Fibroblast of pulmonary artery (primary cell): Measurements from ENCODE around the gene EPO.

Experiments
- DNase-seq: peaks from one replicate; pipeline ENCODE4 v3.0.0-alpha.2; 2010; ENCODE audit warnings: low read depth
- H3K4me3 ChIP-seq: replicated peaks from 2 replicates; pipeline ENCODE4 v1.5.1; 2011; ENCODE audit warnings: low read depth, mild to moderate bottlenecking, control low read depth, low read length, moderate library complexity
- TF ChIP-seq, protein P1 (sequence below): IDR thresholded peaks from 2 replicates; pipeline ENCODE4 v1.5.1; 2011; ENCODE audit warnings: mild to moderate bottlenecking, control low read depth, low read length, inconsistent platforms; ENCODE audit errors: missing control alignments

EPO gene

DNA sequence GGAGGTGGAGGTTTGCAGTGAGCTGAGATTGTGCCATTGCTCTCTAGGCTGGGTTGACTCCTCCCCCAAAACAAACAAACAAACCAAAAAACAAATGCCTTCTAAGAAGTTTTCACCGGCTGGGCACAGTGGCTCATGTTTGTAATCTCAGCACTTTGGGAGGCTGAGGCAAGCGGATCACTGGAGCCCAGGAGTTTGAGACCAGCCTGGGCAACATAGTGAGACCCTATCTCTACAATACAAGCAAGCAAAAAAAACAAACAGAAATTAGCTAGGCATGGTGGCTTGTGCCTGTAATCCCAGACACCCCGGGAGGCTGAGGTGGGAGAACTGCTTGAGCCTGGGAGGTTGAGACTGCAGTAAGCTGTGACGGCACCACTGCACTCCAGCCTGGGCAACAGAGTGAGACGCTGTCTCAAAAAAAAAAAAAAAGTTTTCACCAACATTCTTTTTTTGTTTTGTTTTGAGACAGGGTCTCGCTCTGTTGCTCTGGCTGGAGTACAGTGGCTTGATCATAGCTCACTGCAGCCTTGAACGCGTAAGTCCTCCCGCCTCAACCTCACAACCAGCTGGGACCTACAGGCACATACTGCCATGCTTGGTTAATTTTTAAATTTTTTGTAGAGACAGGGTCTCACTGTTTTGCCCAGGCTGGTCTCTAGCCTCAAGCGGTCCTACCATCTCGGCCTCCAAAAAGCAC lies 11.8 kb downstream of the EPO start:
- no peak for DNase-seq
- TF ChIP-seq, protein P1, sequence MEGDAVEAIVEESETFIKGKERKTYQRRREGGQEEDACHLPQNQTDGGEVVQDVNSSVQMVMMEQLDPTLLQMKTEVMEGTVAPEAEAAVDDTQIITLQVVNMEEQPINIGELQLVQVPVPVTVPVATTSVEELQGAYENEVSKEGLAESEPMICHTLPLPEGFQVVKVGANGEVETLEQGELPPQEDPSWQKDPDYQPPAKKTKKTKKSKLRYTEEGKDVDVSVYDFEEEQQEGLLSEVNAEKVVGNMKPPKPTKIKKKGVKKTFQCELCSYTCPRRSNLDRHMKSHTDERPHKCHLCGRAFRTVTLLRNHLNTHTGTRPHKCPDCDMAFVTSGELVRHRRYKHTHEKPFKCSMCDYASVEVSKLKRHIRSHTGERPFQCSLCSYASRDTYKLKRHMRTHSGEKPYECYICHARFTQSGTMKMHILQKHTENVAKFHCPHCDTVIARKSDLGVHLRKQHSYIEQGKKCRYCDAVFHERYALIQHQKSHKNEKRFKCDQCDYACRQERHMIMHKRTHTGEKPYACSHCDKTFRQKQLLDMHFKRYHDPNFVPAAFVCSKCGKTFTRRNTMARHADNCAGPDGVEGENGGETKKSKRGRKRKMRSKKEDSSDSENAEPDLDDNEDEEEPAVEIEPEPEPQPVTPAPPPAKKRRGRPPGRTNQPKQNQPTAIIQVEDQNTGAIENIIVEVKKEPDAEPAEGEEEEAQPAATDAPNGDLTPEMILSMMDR, result no peak
- no peak overlapping the region for H3K4me3 ChIP-seq

DNA sequence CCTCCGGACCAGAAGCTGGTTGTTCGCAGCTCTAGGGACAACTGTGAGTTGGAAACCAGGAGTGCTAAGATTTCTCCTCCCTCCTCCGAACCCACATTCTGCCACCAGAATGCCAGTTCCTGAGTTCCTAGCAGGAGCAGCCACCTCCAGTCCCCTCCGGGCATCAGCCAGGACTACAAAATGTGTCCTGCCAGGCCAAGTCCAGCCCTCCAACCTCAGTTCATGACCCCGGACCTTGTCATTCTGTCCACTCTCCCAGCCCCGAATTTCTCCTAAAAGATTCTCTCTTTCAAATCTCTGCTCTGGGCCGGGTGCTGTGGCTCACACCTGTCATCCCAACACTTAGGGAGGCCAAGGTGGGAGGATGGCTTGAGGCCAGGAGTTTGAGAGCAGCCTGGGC lies 15.5 kb downstream of the EPO start:
- no peak for DNase-seq
- H3K4me3 ChIP-seq, result no peak overlapping the region
- TF ChIP-seq, protein P1, result no peak

DNA sequence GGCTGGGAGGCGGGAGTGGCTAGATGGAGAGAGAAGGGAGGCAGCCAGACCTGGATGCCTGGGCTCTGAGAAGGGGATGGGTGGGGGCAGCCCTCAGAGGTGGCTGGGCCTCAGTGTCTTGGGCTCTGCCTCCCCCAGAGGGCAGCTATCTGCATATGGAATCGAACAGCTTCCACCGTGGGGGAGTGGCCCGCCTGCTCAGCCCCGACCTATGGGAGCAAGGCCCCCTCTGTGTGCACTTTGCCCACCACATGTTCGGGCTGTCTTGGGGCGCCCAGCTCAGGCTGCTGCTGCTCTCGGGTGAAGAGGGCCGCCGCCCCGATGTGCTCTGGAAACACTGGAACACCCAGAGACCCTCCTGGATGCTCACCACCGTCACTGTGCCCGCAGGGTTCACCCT lies 16.4 kb downstream of the EPO start:
- no peak overlapping the region for H3K4me3 ChIP-seq
- TF ChIP-seq, protein P1, result no peak
- no peak for DNase-seq

DNA sequence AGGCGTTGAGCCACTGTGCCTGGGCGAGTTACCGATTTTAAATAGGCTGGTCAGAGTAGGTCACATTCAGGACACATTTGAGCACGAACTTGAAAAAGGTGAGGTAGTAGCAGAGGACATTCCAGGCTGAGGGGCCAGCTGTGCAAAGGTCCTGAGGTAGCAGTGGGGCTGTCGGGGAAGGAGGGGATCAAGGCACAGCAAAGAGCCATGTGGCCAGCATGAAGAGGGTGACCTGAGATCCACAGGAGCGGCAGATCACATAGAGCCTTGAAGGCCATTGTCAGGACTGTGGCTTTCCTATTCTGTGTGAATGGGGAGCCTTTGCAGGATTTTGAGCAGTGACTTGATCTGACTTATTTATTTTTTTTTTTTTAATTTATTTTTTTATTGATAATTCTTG lies 19.7 kb downstream of the EPO start:
- DNase-seq, result no peak
- TF ChIP-seq, protein P1, result no peak
- no peak overlapping the region for H3K4me3 ChIP-seq

DNA sequence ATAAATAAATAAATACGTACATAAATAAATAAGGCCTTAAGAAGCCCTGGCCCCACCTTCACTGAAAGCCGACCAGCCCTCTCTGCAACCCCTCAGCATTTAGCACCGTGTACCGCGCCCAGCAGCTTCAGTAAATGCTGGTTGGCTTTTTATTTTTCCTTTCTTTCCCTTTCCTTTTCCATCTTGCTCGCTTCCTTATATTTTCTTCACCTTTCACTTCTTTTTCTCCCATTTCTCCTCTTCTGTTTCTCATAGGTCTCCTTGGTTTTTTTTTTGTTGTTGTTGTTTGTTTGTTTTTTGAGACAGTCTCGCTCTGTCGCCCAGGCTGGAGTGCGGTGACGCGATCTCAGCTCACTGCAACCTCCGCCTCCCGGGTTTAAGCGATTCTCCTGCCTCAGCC lies 24.3 kb downstream of the EPO start:
- DNase-seq, result no peak
- TF ChIP-seq, protein P1, result no peak
- H3K4me3 ChIP-seq, result no peak overlapping the region

DNA sequence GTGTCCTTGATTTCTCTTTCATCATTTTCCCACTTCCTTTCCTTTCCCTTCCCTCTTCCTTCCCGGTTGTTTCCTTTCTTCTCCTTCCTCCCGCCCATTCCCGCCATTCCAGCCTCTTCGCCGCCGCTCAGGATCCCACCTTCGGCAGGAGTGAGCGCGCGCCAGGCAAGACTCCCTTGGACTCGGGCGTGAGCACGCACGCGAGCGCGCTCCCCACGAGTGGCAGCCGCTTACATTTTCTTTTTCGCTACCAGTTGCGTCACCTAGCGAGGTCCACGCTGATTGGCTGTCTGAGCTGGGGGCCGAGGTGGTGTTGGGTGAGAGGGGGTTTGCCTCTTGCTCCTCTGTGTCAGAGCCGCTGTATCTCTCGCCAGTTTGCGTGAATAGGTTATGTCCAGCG lies 24.9 kb downstream of the EPO start:
- peak; percentile 52 for DNase-seq
- peak overlapping the region; percentile 42 for H3K4me3 ChIP-seq
- TF ChIP-seq, protein P1, result no peak

DNA sequence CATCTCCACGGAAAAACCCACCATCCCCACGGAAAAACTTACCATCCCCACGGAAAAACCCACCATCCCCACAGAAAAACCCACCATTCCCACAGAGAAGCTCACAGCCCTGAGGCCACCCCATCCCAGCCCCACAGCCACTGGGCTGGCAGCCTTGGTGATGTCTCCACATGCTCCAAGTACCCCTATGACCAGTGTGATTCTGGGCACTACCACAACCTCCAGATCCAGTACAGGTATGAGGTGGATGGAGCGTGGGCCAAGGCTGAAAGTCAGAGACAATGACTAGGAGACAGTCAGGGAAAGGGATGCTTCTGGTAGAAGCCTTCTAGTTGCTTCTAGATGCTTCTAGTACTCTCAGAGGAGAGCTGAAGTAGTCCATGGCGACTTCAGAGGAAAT lies 32.7 kb downstream of the EPO start:
- DNase-seq, result no peak
- TF ChIP-seq, protein P1, result no peak
- no peak overlapping the region for H3K4me3 ChIP-seq
